GM19023 (cell line): ENCODE results near the gene NDUFB7.
"Not testable (repeated sequence)": the region's sequence is repeated elsewhere in the genome, so short reads cannot be mapped to it uniquely, and the experiment has no call there.

Experiments
- ATAC-seq: cut with Tn5 transposase; IDR thresholded peaks from one replicate; pipeline ENCODE4 v1.9.1; 2021; ENCODE audit warnings: mild to moderate bottlenecking, moderate library complexity; ENCODE audit not compliant: unreplicated experiment

NDUFB7 gene

DNA sequence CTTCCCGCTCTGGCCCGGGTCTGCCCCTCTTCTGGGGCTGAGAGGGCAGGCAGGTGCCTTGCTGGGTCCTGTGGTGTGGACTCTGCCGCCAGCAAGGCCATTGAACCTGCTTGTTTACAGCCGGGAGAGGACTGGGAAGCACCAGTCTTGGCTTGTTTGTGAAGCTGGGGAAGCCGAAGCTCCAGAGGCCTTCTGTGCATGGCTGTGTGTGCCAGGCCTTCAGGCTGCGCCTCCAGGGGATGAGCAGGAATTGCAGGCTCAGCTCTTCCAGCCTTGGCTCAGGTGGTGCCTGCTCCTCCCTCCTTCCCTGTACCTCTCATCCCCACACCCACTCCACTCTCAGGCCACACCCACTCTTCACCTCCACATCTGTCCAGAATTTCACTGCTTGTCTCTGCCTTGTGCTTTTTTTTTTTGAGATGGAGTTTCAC, 17.5 kb downstream of the NDUFB7 start:
- ATAC-seq = no peak

DNA sequence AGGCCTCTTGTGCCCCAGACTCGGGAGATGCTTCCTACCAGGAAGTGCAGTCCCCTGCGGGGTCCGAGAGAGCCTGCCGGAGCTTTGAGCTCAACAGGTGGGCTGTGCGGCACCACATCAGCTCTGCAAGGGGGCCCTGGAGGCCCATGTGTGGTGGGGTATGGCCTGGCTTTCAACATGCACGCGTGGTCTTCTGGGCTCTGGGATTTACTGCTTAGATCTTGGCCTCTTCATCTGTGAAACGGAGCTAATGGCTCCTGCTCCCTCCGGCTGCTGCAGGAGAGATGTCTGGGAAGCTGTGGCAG, 18.0 kb downstream of the NDUFB7 start:
- ATAC-seq = no peak

DNA sequence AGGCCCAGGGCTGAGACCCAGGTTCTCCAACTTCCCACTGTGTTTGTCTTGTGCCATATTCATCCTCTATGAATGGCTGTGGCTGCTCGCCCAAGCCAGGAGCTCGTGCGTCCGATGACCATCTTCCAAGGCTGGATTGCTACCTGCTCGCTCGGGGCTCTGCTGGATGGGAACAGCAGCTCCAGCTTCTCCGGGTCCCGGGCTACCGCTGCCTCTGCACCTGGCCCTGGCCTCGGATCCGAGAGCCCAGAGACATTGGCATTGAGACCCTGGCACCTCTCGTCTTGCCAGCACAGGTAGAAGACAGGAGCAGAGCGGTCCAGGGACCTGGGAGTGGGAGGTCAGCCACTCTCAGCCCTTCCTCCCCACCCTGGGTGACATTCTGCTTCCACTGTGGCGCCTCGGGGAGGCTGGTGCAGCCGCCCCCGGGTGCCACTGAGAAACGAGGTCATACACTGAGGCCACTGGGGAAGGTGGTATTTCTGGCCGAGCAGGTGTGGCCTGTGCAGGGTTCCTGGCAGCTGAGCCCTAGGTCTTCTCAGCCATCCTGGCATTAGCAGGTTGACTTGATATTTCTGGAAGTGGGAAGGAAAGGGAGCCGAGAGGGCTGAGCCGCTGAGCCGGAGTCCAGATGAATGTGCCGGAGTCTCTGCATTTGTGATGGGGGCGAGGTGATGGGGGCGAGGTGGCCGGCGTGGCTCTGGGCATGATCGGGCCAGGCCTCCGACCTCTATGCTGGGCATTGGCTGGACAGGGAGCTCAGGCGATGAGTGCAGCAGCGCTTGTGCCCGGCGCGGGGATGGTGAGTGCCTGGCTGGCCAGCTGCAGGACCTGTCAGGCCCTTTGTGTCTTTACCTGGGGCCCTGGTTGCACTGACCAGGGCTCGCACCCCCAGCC, 18.6 kb downstream of the NDUFB7 start:
- ATAC-seq = no peak

DNA sequence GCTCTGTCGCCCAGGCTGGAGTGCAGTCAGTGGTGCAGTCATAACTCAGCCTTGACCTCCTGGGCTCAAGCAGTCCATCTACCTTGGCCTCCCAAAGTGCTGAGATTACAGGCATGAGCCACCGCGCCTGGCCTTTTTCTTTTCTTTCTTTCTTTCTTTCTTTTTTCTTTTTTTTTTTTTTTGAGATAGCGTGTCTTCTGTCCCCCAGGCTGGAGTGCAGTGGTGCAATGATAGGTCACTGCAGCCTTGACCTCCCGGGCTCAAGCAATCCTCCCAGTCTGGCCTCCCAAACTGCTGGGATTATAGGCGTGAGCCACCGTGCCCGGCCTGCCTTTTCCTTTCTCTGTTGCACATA, 19.9 kb downstream of the NDUFB7 start:
- not testable (repeated sequence) for ATAC-seq

DNA sequence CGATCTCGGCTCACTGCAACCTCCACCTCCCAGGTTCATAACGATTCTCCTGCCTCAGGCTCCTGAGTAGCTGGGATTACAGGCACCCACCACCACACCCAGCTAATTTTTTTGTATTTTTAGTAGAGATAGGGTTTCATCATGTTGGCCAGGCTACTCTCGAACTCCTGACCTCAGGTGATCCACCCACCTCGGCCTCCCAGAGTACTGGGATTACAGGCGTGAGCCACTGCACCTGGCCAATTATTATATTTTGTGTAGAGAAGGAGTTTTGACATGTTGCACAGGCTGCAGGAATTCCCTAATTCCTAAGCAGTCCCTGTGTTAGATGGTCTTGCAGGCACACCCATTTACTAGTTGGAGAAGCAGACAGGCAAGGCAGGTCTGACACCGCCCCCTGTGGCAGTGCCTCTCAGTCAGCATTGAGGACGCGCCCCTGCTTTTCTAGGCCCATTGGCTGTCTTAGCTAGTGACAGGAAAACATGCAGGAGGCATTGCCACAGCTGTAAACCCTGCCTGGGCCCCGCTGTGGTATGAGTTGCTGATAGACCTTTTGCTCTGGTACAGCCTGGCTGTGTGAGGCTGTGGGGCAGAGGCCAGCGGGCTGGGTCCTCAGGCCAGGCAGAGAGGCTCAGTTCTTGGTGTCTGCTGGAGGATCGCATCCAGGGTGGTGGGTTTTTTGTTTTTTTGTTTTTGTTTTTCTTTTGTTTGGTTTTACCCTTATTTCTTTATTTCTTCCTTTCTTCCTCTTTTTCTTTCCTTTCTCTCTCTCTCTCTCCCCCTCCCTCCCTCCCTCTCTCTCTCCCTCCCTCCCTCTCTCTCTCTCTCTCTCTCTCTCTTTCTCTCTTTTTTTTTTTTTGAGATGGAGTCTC, 20.5 kb downstream of the NDUFB7 start:
- not testable (repeated sequence) for ATAC-seq

DNA sequence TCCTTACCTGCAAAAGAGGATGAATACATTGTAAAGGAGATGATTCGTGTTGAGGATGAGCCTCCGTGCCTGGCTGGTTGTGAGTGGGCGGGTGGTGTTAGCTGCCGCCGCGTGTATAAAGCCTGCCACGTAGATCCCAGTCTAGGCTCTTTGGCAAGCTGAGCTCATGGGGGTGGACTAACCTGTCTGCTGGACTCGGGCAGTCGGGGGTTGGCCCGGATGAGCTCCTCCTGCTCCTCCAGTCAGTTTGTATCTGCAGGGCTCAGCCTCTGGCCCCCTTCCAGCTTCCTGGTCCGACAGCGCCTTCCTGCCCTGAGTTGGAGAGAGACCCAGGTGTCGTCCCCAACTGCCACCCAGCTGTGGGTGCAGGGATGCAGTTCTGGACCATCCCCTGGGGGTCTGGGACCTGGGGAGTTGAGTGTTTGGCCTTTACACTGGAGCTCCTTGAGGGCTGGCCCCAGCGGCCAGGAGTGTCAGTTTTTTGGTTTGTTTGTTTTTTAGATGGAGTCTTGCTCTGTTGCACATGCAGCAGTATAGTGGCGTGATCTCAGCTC, 21.6 kb downstream of the NDUFB7 start:
- ATAC-seq = no peak

DNA sequence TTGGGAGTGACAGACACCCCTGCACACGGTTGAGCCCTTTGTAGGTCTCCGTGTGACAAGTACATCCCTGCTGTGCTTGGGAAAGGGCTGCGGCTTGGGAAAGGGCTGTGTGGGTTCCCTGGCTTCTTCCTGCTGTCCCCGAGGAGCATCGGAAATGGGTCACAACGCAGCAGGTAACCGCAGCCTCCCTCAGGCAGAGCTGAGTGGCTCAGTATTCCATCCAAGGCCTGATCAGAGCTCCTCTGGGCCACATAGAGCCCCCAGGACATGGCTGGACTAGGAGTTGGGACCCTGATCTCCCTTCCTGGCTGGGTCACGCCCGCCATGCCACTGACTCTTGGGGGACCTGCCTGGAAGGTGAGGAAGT, 26.2 kb downstream of the NDUFB7 start:
- no peak for ATAC-seq

DNA sequence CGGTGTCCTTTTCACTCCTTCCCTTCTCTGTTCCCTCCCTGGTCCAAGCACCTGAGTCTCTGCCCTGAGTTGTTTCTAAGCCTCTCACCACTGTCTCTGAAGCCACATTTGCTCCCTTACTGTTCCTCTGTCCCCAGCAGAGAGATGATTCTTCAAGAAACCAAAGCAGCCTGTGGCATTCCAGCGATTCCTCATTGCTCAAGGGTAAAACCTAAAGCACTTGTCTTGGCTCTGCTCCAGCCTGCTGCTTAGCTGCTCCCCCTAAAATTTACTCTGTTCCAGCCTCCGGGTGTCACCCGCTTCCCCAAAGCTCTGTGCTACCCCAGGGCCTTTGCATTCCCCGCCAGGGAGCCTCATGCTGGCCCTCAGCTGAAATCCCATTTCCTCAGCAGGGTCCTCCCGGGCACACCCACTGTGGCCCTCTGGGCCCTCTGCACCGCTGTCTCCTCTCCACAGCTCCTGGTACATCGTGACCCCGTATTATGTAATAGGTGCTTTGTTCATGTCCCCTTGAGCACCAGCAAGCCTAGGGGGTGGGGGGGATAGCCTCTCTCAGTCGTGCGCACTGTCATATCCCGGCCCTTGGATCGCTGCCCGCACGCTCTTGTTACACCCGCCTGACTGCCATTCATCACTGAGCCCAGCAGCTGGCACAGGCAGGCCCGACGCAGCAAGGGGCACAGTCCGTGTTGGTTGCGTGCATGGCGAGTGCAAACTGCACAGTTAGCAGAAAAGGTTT, 26.7 kb downstream of the NDUFB7 start:
- no peak for ATAC-seq

DNA sequence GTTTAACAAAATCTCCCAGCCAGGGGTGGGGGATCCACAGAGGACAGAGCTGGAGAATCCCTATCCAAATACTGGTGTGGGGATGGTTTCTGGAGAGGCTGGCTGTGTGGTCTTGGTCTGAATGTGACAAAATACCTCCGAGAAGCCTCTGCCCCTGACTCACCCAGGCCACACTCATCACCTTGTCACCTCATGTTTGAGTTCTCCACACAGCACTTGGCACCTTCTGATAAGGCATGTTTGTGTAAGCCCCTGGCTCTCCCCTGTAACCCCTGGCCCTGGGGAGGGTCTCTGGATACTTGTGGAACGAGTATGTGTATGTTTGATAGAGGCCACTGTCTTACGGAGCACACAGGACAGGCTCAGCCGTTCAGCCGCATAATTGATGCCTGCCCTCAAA, 27.8 kb downstream of the NDUFB7 start:
- no peak for ATAC-seq

DNA sequence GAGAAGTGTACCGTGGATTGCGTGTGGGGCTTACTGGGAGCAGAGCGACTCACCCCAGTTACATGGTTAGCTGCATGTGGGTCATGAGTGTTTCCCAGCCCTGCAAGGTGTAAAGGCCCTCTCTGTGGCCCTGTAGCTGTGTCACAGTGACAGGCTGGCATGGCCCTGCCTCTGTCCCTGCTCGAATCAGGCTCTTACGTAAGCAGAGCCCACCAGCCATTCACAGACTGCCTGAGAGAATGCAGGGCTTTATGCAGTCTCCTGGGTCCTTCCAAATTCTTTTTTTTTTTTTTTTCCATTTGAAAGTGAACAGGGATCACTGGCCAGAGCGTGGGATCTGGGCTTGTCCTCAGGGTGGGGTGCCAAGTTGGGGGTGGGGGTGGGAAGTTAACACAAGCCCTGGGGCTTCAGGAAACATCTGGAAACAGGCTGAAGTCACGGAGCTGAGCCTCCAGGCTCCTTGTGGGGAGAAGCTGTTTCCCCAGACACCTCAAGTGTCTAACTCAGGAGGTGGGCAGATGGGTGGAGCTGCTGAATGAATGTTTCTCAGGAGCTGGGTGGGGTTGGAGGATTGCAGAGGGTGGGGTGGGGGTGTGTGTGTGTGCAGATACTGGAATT, 29.0 kb downstream of the NDUFB7 start:
- ATAC-seq = no peak

DNA sequence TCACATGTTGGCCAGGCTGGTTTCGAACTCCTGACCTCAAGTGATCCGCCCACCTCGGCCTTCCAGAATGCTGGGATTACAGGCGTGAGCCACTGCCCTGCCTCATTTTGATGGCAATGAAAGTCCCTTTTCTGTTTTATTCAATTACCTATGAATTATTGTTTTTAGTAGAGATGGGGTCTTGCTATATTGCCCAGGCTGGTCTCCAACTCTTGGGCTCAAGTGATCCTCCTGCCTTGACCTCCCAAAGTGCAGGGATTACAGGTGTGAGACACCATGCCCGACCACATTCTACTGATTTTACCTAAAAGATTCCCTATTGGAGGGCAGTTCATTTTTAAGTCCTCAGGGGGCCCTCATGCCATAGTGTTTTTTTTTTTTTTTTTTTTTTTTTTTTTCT, 29.9 kb downstream of the NDUFB7 start:
- not testable (repeated sequence) for ATAC-seq

DNA sequence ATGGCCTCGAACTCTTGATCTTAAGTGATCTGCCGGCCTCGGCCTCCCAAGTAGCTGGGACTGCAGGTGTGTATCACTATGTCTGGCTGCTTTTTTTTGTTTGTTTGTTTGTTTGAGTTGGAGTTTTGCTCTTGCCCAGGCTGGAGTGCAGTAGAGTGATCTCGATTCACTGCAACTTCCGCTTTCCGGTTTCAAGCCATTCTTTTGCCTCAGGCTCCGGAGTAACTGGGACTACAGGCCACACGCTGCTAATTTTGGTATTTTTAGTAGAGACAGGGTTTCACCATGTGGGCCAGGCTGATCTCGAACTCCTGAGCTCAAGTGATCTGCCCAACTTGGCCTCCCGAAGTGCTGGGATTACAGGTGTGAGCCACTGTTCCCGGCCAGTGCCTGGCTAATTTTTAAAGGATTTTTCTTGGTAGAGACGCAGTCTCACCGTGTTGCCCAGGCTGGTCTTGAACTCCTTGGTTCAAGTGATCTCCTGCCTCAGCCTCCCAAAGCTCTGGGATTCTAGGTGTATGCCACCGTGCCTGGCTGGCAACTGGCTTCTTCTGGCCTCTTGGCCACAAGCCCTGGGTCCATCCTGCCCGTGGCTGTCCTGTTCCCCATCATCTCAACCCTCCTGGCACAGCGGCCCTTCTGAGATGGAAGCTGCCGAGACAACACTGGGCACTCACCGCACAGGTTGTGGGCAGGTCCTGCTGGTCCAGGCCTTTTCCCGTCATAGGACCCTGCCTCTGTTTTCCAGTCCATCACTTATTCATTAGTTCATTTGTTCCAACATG, 30.9 kb downstream of the NDUFB7 start:
- ATAC-seq = no peak

DNA sequence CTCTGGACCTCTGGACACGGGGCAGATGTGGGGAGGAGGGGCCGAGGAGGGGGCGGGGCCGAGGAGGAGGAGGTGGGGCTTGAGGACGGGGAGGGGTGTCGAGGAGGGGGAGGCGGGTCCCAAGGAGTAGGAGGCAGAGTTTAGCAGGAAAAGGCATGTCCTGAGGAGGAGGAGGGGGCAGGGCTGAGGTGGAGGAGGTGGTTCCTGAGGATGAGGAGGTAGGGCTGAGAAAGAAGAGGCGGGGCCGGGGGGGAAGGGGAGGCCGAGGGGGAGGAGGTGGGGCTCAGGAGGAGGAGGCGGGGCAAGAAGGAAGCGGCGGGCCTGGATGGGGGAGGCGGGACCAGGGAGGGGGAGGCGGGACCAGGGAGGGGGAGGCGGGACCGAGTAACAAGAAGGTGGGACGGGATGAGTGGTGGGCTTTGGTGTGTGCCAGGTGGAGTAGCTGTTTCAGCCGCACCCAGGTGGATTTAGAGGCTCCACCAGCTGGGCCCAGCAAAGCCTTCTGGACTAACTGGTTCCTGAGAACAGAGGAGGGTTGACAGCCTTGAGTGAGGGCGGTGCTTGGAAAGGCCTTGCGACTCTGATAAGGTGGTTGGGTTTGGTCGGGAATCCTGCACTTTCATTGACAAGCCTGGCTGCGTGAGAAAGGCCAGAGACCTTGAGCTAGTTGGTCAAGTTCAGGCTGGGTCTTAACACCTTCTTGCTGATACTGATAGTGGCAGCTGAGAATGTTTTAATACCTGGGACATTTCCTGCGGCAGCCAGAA, 34.8 kb downstream of the NDUFB7 start:
- ATAC-seq = no peak

DNA sequence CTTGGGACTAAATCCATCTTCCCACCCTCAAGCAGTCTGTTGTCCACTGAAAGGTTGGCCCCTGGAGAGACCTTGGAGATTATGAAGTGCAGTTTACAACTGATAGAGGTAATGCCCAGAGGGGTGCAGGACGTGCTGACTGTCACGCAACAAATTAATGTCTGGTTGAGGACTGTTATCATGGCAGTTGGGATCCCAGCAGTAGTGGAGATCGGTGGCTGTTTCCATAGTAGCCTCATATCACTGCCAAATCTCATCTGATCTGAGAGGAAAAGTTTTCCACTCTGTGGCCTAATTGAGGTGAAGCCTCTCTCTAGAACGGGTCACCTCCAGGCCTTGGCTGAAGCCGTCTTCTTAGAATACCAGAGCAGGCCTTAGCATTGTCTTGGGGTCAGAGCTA, 38.4 kb downstream of the NDUFB7 start:
- no peak for ATAC-seq

DNA sequence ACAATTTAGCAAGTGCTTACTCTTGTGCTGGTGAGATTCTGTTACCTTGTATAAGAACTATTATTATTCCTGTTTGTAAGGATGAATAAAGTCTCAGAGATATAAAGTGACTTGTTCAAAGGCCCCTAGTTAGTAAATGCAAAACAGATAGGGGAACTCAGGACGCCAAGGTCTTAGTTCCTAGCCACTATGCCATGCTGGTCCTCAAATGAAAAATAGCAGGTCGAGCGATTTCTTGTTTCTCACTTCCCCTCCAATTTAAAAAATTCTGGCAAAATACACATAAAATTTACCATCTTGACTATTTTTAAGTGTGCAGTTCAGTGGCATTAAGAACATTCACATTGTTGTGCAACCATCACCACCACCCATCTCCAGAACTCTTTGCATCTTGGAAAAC, 41.4 kb downstream of the NDUFB7 start:
- no peak for ATAC-seq

DNA sequence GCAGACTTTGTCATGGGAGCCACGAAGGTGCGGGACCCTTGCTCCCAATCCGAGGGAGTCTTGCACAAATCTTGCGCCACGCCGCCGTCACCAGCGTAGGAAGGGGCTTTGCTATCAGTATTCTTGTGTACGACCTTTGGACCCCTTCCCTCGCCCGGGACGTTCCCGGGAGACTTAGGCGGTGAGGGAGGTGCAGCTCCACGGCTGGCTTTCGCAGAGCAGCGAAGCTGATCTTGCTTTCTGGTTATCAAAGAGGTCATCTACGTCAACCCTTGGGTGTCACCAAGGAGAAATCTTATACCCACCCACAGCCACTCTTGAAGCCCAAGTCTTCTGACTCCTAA, 41.9 kb downstream of the NDUFB7 start:
- ATAC-seq = no peak

DNA sequence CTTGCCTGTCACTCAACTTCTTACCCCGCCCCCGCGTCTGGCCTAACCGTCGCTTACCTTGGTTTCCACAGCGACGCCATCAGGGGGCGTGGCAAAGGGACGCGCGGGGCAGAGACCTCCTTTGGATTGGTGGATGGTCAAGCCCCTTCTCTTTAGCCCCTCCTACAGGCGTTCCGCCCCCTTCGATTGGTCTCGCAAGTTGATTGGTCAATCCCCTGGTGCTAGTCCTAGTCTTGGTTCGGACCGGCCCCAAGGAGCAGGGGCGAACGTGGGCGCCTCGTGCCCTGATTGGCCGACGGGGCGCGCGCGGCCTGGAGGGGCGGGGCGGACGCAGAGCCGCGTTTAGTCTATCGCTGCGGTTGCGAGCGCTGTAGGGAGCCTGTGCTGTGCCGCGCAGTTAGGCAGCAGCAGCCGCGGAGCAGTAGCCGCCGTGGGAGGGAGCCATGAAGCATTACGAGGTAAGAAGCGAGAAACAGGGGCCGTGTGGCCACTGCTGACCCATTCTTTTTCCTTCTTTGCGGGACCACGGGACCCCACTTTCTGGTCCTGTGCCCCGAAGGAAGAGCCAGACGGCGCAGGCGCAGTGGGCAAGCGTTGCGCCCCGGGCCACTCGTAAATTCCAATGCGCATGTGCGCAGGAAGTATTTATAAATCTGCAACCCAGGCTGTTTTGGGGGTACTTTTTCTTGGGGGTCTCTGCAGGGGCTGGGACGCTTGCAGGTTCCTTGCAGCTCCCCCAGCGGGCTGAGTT, 42.4 kb downstream of the NDUFB7 start, which contains the start of gene TECR:
TSS of gene TECR (plus strand) at position 341 of the 751 bp plus-strand sequence. CDS start at position 444, 103 bp downstream.
- ATAC-seq = peak; percentile 95

DNA sequence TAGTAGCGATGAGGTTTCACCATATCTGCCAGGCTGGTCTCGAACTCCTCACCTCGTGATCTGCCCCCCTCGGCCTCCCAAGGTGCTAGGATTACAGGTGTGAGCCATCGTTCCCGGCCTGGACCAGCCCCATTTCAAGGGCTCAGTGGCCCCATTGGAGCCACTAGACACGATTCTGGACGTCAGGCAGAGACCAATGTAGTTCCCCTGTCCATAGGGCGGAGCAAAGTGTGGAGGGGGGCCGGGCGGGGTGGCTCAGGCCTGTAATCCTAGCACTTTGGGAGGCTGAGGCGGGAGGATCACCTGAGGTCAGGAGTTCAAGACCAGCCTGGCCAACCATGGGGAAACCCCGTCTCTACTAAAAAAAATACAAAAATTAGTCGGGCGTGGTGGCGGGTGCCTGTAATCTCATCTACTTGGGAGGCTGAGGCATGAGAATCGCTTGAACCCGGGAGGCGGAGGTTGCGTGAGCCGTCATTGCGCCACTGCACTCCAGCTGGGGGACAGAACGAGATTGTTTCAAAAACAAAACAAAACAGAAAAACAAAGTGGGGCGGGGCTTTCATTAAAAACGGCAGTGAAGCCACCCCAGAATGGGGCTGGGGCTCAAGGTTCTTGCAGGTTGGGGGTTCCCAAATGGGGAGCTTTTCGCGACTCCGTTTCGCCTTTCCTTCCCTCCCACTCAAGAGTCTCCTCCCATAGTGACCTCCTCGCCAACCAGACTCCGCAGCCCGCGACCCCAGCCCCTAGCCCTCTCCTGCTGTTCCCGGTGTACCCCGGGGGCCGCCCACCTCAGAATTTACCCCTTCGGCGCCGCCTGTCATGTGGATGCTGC, 43.2 kb downstream of the NDUFB7 start:
- no peak for ATAC-seq
